HepG2 (cell line): ENCODE data around the gene RPUSD4. TPM values are rescaled to one million over a fixed set of nuclear protein-coding genes. Genes with fewer than 3 reads are reported as not detected.

Source experiments
- ARID2 ChIP-seq: sonication (generic); formaldehyde crosslinking; IDR thresholded peaks from 2 replicates; pipeline ENCODE4 v1.8.1; 2022; ENCODE audit warnings: mild to moderate bottlenecking, missing genetic modification reagents, borderline replicate concordance
- MYC ChIP-seq: sonication (generic); formaldehyde crosslinking; IDR thresholded peaks from 2 replicates; pipeline ENCODE4 v1.9.0; 2021; ENCODE audit warnings: missing genetic modification reagents, borderline replicate concordance
- SMC3 ChIP-seq: IDR thresholded peaks from 2 replicates; pipeline ENCODE4 v1.6.1; 2011; ENCODE audit warnings: low read length, improper control_type of control experiment
- U2AF1 ChIP-seq: fragments of 200-400 bp; formaldehyde crosslinking; optimal IDR thresholded peaks from 2 replicates; pipeline ENCODE3; 2017; ENCODE audit warnings: mild to moderate bottlenecking, low read depth, low read length
- ZBTB38 ChIP-seq: sonication (generic); formaldehyde crosslinking; IDR thresholded peaks from 2 replicates; pipeline ENCODE4 v1.5.1; 2020; ENCODE audit warnings: mild to moderate bottlenecking, missing genetic modification reagents
- ZNF331 ChIP-seq: sonication (generic); formaldehyde crosslinking; IDR thresholded peaks from 2 replicates; pipeline ENCODE4 v1.4.0; 2020; ENCODE audit warnings: missing genetic modification reagents
- ZNF383 ChIP-seq: sonication (generic); formaldehyde crosslinking; IDR thresholded peaks from 2 replicates; pipeline ENCODE4 v1.4.0; 2020; ENCODE audit warnings: missing genetic modification reagents, mild to moderate bottlenecking, borderline replicate concordance
- ZNF724P ChIP-seq: sonication (generic); formaldehyde crosslinking; IDR thresholded peaks from 2 replicates; pipeline ENCODE4 v1.8.0; 2022; ENCODE audit warnings: missing genetic modification reagents, borderline replicate concordance
- polyA plus RNA-seq, 8 experiments: library from polyadenylated mRNA; depleted of rRNA in 3 of 8; stranded (reverse) in 7 of 8; unstranded in 1 of 8; fragments of >200 nt; fragmentation: Illumina TruSeq in 4 of 8; extraction: Trizol in 4 of 8; gene quantifications; 2 replicates each; pipeline versions ENCODE4 v1.2.1 to v1.2.3, GENCODE V29; 2011 to 2016; ENCODE audit warnings: low read depth in 4 of 8, missing spikeins in 1 of 8, mixed read lengths in 1 of 8; ENCODE audit not compliant: insufficient read depth in 1 of 8
- total RNA-seq, 5 experiments: library from RNA; depleted of rRNA; stranded (reverse); fragments of >200 nt; fragmentation: Illumina TruSeq; extraction: Trizol; gene quantifications; 2 replicates each; pipeline ENCODE4 v1.2.3, GENCODE V29; 2016; ENCODE audit warnings: low read depth in 1 of 5
- TF ChIP-seq, protein P1 (sequence below), 2 experiments: fragments of 450-650 bp in 1 of 2; sonication (generic) in 1 of 2; formaldehyde crosslinking in 1 of 2; IDR thresholded peaks; 2 replicates each; pipeline versions ENCODE4 v1.6.1 to v1.8.0; 2016 to 2022; ENCODE audit warnings: antibody characterized with exemption in 1 of 2, mild to moderate bottlenecking in 1 of 2, missing genetic modification reagents in 1 of 2
- TF ChIP-seq, protein P2 (sequence below): IDR thresholded peaks from 2 replicates; pipeline ENCODE4 v1.6.1; 2016; ENCODE audit warnings: missing genetic modification reagents, missing compliant biosample characterization
- TF ChIP-seq, protein P3 (sequence below): sonication (generic); formaldehyde crosslinking; IDR thresholded peaks from 2 replicates; pipeline ENCODE4 v1.4.0; 2020; ENCODE audit warnings: mild to moderate bottlenecking, missing genetic modification reagents
- TF ChIP-seq, protein P4 (sequence below): IDR thresholded peaks from 2 replicates; pipeline ENCODE4 v1.6.1; 2016; ENCODE audit warnings: missing compliant biosample characterization, missing genetic modification reagents, borderline replicate concordance
- TF ChIP-seq, protein P5 (sequence below): sonication (generic); formaldehyde crosslinking; IDR thresholded peaks from 2 replicates; pipeline ENCODE4 v1.4.0; 2020; ENCODE audit warnings: mild to moderate bottlenecking, missing genetic modification reagents

The RPUSD4 gene
- total and polyA plus RNA-seq, 2 of the 13 experiments (the other 11 are each of a cell fraction or from before 2014, with no cell fraction given) = 45.0 to 52.9 TPM

DNA sequence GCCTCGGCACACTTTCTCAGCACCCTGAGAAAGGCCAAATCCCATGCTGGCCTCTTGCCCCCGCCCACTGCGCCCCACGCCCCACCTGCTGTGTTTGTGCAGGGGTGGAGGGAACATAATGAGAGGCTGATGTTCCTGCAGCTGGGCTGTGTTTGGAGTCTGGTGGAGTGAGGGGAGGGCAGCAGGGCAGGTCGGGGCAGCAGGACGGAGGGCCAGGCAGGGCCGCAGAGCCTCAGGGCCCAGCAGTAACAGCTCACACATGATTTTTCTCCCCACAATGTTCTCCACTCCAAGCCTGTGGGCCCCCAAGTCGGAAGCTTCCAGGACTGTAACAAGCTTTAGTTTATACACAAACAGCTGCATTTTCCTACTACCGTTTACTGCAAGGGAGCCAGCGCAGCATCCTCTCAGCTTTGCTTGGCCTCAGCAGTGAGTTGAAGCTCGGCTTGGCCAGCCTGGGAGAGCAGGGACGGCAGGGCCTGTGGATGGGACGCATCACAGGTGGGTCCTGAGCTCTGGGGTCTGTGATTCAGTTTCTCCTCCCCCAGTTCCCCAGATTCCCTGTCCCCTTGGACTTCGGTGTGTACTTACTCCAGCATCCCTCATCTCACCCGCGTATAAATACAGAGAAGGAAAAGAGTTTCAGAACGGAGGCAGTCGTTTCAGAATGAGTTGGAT, 51.0 kb downstream of the RPUSD4 start (continued):
- TF ChIP-seq, protein P1, sequence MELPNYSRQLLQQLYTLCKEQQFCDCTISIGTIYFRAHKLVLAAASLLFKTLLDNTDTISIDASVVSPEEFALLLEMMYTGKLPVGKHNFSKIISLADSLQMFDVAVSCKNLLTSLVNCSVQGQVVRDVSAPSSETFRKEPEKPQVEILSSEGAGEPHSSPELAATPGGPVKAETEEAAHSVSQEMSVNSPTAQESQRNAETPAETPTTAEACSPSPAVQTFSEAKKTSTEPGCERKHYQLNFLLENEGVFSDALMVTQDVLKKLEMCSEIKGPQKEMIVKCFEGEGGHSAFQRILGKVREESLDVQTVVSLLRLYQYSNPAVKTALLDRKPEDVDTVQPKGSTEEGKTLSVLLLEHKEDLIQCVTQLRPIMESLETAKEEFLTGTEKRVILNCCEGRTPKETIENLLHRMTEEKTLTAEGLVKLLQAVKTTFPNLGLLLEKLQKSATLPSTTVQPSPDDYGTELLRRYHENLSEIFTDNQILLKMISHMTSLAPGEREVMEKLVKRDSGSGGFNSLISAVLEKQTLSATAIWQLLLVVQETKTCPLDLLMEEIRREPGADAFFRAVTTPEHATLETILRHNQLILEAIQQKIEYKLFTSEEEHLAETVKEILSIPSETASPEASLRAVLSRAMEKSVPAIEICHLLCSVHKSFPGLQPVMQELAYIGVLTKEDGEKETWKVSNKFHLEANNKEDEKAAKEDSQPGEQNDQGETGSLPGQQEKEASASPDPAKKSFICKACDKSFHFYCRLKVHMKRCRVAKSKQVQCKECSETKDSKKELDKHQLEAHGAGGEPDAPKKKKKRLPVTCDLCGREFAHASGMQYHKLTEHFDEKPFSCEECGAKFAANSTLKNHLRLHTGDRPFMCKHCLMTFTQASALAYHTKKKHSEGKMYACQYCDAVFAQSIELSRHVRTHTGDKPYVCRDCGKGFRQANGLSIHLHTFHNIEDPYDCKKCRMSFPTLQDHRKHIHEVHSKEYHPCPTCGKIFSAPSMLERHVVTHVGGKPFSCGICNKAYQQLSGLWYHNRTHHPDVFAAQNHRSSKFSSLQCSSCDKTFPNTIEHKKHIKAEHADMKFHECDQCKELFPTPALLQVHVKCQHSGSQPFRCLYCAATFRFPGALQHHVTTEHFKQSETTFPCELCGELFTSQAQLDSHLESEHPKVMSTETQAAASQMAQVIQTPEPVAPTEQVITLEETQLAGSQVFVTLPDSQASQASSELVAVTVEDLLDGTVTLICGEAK (IDR thresholded peaks at IDR 0.05) = no peak
- TF ChIP-seq, protein P1 (CRISPR knock-in tag; IDR thresholded peaks at IDR 0.05) = 0 out of 2 replicates have a peak, but pooled peaks have one; percentile 36
- TF ChIP-seq SMC3 (no peak), U2AF1 (no peak), MYC (CRISPR knock-in tag) (peak; percentile 56; the same call in 1 of the 2 replicates), ZNF331 (CRISPR knock-in tag) (0 out of 2 replicates have a peak, but pooled peaks have one; percentile 26), ARID2 (CRISPR knock-in tag) (0 out of 2 replicates have a peak, but pooled peaks have one; percentile 30), ZNF383 (CRISPR knock-in tag) (no peak), ZBTB38 (no peak), ZNF724P (CRISPR knock-in tag) (no peak)
- TF ChIP-seq, protein P2, sequence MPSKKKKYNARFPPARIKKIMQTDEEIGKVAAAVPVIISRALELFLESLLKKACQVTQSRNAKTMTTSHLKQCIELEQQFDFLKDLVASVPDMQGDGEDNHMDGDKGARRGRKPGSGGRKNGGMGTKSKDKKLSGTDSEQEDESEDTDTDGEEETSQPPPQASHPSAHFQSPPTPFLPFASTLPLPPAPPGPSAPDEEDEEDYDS (CRISPR knock-in tag) = no peak
- TF ChIP-seq, protein P3, sequence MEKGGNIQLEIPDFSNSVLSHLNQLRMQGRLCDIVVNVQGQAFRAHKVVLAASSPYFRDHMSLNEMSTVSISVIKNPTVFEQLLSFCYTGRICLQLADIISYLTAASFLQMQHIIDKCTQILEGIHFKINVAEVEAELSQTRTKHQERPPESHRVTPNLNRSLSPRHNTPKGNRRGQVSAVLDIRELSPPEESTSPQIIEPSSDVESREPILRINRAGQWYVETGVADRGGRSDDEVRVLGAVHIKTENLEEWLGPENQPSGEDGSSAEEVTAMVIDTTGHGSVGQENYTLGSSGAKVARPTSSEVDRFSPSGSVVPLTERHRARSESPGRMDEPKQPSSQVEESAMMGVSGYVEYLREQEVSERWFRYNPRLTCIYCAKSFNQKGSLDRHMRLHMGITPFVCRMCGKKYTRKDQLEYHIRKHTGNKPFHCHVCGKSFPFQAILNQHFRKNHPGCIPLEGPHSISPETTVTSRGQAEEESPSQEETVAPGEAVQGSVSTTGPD (CRISPR knock-in tag) = no peak
- TF ChIP-seq, protein P4, sequence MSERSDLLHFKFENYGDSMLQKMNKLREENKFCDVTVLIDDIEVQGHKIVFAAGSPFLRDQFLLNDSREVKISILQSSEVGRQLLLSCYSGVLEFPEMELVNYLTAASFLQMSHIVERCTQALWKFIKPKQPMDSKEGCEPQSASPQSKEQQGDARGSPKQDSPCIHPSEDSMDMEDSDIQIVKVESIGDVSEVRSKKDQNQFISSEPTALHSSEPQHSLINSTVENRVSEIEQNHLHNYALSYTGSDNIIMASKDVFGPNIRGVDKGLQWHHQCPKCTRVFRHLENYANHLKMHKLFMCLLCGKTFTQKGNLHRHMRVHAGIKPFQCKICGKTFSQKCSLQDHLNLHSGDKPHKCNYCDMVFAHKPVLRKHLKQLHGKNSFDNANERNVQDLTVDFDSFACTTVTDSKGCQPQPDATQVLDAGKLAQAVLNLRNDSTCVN = no peak
- TF ChIP-seq, protein P5, sequence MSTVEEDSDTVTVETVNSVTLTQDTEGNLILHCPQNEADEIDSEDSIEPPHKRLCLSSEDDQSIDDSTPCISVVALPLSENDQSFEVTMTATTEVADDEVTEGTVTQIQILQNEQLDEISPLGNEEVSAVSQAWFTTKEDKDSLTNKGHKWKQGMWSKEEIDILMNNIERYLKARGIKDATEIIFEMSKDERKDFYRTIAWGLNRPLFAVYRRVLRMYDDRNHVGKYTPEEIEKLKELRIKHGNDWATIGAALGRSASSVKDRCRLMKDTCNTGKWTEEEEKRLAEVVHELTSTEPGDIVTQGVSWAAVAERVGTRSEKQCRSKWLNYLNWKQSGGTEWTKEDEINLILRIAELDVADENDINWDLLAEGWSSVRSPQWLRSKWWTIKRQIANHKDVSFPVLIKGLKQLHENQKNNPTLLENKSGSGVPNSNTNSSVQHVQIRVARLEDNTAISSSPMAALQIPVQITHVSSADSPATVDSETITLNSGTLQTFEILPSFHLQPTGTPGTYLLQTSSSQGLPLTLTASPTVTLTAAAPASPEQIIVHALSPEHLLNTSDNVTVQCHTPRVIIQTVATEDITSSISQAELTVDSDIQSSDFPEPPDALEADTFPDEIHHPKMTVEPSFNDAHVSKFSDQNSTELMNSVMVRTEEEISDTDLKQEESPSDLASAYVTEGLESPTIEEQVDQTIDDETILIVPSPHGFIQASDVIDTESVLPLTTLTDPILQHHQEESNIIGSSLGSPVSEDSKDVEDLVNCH (CRISPR knock-in tag) = no peak
